NCI-H146 (cell line): ENCODE results near the gene PGS1.
"Not testable (repeated sequence)": the region's sequence is repeated elsewhere in the genome, so short reads cannot be mapped to it uniquely, and the experiment has no call there.

ENCODE experiments used
- DNase-seq: peaks from one replicate; lab custom pipeline; 2025; lab: John Stamatoyannopoulos, UW

The PGS1 gene, protein sequence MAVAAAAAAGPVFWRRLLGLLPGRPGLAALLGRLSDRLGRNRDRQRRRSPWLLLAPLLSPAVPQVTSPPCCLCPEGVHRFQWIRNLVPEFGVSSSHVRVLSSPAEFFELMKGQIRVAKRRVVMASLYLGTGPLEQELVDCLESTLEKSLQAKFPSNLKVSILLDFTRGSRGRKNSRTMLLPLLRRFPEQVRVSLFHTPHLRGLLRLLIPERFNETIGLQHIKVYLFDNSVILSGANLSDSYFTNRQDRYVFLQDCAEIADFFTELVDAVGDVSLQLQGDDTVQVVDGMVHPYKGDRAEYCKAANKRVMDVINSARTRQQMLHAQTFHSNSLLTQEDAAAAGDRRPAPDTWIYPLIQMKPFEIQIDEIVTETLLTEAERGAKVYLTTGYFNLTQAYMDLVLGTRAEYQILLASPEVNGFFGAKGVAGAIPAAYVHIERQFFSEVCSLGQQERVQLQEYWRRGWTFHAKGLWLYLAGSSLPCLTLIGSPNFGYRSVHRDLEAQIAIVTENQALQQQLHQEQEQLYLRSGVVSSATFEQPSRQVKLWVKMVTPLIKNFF

DNA sequence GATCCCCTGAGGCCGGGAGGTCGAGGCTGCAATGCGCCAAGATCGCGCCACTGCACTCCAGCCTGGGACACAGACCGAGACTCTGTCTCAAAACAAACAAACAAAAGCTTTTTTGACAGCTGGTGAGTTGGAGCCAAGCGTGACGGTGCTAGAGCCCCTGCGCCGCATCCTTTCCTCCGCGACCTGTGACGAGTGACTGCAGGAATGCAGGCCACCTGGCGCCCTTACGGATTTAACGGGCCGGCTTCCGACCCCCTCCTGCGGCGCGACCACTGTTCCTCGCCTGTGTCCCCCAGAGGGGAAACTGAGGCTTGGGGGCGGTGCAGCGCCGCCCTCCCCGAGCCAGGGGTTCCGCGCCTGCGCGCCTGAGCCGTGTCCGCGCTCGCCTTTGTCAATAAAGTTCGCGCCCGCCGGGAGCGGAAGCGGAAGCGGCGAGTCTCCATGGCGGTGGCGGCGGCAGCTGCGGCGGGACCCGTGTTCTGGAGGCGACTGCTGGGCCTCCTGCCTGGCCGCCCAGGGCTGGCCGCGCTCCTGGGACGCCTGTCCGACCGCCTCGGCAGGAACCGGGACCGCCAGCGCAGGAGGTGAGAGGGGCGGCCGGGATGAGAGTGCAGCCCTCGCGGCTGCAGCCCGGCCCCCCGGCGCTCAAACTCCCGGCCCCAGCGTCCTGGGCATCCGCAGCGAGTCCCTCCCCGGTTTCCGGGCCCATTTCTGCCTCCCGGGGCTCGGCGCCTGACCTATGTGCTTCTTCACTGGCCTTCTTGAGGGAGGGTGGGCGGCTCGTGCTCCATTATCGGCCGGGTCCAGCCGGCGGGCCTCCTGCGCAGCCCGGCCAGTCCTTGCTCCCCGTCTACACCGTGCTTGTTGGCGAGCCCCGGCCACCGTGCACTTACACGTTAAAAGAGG lies at the start of gene PGS1:
Gene PGS1 (plus strand): TSS at position 425 of the 906 bp plus-strand sequence. CDS start 17 bp downstream, at position 442.
- DNase-seq, result peak; percentile 71

DNA sequence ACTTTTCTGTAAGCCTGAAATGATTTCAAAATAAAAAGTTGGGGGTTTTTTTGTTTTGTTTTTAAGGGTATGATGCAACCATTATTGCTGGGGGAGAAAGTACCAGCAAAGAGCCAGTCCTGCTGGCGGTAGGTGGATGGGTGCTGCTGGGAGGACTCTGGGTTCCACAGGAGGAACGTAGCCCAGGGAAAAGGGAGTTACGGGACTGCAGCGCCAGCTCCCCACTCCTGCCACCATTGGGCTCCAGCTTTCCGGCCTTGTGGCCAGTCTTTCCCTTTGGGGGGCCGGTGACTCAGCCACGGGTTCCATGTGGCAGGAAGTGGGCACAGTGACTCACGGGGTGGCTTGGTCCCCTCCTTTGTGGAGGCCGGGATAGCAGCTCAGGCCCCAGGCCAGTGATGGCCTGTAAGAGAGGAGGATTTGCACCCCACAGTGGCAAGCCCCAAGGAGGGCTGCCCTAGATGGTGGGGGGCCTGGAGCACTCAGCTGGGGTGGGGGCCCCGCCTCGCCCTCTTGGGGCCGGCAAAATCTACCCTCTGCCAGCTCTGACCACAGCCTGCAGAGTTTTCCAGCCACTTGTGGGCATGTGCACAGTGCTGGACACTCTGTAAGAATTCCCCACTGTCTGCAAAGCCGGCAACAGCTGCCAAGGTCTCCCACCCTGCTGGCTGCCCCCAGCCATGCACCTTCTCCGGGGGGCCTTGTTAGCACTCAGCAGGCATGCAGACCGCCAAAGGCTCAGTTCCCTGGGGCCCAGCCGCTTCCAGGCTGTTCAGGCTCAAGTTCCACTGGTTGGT lies 49.0 kb upstream of the PGS1 start:
- DNase-seq, result no peak

DNA sequence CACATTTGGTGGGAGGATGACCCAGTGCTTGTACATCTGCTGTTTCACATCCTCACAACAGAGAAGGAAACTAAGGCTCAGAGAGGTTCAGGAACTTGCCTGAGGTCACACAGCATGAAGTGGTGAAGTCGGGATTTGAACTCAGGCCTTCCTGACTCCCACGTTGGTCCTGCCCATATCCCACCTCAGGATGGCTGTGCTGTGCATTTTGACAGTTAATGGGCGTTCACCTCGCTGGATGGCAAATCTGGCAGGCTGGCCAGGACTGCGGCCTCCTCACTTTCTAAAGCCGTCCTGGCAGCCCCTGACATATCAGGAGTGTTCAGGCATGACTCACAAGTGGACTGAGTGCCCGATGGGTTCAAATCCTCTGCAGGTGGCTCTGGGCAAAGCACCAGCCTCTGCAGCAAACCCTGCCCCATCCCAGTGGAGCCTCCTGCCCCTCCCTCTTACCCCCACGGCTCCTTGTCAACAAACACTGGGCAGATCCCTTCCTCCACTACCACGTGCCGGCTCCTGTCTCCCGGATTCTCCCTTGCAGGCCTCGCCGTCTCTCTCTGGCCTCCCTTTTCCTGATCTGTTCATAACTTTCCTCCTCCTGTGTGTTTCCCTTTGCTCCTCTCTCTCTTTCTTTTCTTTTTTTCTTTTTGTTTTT lies 47.8 kb upstream of the PGS1 start:
- DNase-seq, result no peak

DNA sequence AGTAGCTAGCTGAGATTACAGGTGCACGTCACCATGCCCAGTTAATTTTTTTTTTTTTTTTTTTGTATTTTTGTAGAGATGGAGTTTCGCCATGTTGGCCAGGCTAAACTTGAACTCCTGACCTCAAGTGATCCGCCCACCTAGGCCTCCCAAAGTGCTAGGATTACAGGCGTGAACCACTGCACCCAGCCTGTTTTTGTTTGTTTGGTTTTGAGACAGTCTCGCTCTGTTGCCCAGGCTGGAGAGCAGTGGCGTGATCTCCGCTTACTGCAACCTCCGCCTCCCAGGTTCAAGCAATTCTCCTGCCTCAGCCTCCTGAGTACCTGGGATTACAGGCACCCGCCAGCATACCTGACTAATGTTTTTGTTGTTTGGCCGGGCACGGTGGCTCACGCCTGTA lies 47.1 kb upstream of the PGS1 start:
- DNase-seq, result not testable (repeated sequence)

DNA sequence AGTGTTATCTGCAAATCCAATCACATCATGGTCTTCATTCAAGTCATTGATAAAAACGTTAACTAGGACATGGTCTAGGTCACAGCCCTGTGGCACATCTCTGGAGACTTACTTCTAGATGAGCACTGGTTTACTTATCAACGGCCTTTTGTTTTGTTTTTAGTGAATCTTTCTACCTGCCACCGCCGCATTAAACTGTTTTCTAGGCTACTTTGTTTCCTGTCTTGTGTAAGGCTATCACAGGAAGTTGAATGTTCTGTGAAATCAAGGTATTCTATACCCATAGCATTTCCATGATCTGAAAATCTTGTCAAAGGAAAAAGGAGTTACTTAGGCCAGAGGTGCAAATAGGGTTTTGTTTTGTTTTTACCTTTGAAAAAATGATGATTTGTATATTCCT lies 45.5 kb upstream of the PGS1 start:
- no peak for DNase-seq

DNA sequence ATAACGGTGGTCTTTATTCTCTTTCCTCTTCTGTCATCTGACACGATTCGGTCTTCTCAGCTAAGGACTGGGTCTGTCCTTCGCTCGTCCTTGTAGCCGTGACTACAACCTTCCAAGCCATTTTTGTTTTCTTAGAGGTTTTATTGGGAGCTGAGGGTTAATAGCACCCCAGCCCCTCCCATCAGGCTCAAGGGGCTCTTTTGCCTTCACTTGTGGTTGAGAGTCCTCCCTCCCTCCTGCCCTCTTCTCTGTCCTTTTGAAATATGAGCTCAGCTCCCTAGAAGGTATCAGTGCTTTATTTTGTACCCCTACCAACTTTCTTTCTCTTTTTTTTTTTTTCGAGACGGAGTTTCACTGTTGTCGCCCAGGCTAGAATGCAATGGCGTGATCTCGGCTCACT lies 43.2 kb upstream of the PGS1 start:
- DNase-seq, result no peak

DNA sequence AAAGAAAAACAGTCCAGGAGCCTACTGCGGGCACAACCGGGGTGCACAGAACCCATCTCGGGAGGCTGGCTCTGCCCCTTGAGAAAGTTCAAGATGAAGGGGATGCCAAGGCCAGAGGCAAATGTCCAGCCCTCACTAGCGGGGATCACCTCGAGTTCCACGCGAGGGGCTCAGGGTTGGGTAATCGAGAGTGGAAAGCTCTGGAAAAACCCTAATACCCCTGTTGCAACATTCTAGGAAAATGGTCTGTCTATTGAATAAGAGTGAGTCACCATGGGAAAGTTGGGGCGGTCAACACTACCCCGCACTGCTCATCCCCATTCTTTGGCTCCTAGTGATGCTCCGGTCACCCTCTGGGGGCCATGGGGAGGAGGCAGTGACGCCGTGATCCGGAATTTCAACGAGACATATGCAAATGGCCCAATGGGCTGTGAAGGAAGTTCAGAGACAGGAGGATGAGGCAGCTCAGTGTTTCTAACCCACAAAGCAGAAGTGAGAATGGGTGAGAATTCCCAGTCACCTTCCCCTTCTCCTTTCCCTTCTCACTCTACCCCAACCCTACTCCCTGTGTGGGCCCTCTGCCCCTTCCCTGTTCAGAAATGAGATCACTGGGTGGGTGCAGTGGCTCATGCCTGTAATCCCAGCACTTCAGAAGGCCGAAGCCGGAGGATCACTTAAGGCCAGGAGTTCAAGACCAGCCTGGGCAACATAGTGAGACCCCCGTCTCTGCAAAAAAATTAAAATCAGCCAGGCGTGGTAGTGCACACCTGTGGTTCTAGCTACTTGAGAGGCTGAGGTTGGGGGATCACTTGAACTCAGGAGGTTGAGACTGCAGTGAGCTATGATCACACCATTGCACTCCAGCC lies 41.0 kb upstream of the PGS1 start:
- DNase-seq, result no peak

DNA sequence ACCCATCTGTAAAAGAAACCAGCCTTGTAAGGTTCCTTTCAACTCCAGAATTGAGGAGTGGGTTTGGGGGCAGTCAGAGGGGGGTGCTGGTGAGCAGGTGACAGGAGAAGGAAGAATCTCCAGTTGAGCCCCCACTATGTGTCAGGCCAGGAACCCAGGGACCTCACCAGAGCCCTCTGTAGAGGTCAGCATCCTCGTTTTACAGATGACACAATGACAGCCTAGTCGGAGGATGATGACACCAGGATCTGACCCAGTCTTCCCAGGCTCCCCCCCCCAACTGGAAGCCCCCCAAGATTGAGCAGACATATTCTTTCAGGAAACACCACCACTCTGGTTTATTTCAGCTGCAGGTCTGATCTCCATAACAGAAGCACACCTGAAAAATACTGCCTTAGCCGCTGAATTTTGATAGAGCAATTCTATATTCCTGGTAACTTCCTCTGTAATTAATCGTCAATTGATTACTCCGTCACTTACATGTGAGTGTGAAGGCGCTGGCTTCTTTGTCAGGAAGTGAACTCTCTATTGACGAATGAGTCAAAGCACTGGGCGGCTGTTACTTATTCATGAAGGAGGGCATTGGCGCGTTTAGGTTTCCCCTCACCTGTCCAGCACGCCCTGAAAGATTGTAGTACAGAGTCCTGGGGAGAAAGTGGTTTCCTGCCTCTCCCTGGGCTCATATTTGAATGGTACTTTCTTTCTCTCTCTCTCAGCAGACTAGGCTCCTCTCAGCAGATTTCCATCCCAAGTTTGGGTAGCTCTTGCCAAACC lies 39.8 kb upstream of the PGS1 start:
- DNase-seq, result peak; percentile 58

DNA sequence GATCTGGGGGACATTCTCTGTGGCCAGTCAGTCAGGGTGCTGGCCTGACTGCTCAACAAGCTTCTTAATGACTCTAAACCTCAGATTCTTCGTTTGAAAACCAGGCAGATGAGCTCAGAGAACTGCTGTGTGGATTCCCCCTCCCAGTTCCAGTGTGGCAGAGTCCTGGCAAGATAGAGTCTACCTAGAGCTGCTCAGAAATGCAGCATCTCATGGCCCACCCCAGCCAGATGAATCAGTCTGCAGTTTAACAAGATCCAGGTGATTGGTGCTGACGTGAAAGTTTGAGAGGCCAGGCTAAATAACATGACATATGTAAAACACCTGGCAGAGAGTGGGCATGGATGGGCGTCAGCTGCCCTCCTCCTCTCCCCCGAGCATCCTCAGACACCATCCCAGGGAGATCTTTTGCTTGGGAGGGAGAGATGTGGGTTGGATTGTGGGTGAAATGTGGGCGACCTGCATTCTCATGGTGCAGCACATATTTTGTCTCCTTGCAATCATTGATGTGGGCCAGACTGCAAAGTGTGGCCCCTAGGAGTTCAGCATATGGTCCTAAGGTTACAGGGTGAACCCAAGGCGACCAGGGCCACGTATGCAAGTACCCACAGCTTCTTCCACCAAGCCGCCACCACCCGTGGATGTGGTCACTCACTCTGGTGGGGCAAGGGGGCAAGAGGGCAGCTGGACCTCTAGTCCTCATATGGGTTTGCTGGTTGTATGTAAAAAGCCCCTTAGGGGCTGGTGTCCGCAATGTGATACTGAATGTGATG lies 38.1 kb upstream of the PGS1 start:
- DNase-seq, result no peak

DNA sequence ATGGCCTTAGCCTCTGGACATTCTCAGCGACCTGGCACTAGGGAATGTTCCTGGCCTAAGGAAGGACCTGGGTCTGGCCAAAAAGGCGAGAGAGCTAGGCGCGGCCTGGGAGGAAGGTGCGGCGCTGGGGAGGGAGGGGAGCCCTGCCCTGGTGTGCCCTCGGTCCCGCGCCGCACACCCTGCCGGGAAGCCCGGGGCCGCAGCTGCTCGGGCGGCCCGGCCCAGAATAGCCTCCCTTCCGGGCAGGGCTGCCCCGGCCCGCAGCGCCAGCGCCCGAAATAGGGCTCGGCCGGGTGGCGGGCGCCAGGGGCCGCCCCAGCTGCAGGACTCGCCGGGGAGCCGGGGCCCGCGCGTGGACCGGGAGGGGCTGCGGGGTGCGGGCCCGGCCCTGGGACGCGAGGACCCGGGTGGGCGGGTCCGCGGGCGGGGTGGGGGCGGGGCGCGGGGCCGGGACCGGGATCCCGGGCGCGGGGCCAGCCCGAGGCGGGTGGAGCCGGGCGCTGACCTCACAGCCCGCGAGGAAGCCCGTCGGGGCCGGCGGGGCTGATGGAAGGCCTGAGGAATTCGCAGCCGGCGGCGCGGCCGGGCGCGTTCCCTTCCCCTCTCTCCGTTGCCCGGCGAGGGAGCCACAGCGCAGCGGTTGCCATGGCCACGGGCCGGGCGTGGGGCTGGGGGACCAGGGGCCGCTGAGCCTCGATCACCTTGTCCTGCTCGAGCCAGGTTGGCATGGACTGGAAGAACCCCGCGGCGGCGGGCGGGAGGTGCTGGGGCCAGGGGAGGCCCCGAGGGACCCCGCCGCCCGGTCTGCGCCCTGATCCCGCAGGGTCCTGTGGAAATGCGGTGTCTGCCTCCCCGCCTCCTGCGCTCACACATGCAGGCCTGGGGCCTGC lies 36.6 kb upstream of the PGS1 start:
- DNase-seq, result peak; percentile 51

DNA sequence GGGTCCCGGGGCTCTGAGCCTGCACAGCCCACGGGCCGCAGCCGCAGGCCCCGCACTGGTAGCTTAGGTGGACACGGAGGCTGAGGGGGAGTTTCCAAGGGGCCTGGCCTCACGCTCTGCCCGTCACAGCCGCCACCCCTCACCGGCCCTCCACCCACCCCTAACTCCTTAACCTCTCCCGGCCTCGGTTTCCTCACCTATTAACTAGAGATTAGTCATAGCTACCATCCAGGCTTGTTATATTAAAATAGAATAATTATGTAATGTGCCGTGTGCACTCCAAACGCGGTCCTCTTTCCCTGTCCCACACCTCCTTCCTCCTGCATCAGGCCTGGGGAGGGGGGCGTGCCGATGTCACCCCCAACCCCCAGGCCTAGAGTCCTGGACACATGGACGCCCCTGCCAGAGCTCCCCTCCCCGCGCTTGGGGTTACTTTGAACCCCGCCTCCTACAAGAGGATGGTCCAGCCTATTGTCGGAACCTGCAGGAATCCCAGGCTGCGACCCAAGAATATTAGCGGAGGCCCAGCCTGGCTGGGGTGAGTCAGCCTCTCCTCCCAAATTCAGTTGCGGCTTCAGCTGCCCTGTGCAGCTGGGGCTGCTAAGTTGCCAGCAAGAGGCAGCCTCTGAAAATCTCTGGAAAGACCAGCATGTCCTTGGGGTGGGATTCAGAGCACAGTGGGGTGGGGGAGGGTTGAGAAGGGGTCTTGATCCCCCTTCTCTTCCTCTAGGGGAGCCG lies 35.8 kb upstream of the PGS1 start:
- no peak for DNase-seq

DNA sequence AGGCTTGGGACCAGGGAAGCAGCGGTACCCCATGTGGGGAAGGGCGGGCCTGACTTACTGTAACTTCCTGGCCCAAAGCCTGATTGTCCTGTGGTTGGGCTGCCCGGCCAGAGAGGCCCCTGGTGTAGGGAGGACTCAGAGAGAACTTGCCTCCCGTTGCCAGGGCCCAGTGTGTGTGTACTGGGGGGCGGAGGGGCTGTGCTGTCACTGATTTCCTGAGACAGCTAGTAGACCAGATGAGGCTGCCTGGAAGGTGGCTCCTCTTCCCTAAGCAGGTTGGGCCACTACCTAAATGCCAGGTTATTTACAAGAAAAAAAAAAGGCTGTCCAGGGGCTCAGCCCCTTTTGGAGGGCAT lies 35.3 kb upstream of the PGS1 start:
- DNase-seq, result no peak

DNA sequence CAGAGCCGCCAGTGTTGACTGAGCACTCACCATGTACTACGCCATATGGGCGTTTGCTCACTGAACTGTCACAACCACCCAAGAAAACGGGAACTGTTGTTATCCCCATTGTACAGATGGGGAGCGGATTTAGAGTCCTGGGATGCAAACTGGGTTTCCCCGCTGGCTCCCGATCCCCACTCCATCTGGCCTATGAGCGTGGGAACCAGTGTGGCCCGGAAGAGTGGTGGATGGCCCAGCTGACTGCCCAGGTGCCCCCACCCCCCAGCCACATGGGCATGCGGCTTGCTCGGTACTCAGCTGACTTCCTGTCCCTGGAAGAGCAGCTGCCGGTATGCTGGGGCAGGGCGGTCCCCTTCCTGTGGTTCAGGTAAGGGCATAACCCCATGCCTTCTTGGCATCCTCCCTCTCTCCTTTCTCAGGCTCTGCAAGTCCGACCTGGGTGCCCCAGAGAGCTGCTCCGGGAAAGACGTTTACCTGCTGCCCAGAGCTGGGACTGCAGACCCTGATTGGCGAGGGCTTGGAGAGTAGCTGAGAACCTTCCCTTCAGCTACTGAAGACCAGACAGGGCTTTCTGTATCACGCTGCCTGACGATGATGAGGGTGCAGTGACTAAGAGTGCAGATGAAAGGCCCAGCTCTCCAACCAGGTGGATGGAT lies 34.8 kb upstream of the PGS1 start:
- no peak for DNase-seq

DNA sequence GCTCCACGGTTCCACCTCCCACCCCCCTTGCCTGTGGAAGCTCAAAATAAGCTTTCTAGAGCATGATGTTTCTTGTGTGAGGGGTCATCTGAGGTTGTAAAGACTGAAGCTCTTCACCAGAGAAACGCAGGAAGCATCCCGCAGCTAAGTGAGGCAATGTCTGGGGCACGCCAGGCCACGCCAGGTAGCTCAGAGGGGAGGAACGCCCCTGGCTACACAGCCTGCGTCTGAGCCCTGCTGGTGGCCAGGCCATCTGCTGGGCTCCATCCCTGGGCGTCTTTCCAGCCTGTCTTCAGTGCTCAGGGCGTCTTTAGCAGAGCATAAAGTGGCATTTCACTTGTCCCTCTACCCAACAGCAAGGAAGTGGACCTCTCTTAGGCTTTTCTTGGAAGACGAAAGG lies 33.8 kb upstream of the PGS1 start:
- DNase-seq, result peak; percentile 37

DNA sequence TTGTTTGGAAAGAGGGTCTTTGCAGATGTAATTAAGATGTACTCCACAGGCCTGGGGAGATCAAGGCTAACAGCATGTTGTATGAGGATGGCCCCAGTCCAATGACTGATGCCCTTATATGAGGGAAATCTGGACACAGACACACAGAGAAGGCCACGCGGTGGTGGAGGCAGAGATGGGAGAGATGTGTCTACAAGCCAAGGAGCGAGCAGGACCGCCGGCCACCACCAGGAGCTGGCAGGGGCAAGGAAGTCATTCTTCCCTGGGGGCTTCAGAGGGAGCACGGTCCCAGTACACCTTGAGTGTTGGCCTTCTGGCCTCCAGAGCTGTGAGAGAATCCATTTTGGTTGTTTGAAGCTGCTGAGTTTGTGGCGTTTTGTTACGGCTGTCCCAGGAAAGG lies 33.3 kb upstream of the PGS1 start:
- no peak for DNase-seq

DNA sequence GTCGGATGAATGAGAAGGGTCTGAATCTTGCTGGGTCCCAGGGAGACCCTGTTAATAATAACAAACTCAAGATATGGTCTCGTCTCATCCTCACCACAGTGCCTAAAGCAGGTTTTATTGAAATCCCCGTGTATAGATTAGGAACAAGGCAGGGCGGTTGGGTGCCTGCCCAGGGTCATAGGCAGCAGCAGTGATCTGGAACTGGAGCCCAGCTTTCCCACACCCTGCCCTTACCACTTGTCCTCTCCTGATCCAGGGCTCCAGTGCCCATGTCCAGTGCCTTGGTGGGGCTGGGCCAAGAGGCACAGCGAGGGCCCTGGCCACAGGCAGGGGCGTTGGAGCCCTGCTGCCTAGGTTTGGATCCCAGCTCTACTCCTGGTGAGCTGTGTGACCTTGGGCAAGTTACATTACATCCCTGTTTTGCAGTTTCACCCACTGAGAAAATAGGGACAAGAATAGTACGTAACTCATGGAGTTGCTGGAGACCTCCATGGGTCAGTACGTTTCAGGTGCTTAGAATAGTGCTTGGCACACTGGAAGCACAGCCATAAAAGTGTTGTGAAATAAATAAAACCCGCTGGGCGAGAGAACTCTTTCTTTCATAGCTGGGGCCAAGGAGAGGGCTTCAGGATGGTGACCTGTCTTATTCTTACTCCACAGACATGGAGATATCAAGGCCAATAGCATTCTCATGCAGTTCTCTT lies 32.5 kb upstream of the PGS1 start:
- no peak for DNase-seq
